22Rv1 (cell line): ENCODE measurements around the gene COL18A1.

ENCODE experiments used
- ZFX ChIP-seq: fragments of 450-650 bp; IDR thresholded peaks from 2 replicates; pipeline ENCODE4 v1.6.1; 2017; ENCODE audit warnings: antibody characterized with exemption, borderline replicate concordance
- TF ChIP-seq, protein P1 (sequence below): fragments of 450-650 bp; IDR thresholded peaks from 2 replicates; pipeline ENCODE4 v1.5.1; 2017; ENCODE audit warnings: mild to moderate bottlenecking

DNA sequence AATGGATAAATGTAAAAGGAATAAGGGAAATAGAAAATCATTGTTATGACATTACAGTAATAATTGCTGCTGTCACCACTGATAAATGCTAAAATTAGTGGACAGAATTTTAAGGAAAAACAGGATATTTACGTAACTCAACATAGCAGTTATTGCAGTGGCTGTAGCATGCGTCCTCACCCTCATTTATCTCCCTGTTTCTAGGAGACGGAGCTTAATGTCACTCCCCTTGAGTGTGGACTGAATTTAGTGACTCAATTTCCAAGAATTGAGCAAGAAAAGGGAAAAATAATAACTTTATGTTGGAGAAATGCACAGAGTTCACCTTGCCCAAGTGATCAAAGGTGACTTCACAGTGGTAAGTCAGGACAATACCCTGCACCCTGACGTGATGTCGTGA is 33.3 kb upstream of the COL18A1 start:
- TF ChIP-seq, protein P1, sequence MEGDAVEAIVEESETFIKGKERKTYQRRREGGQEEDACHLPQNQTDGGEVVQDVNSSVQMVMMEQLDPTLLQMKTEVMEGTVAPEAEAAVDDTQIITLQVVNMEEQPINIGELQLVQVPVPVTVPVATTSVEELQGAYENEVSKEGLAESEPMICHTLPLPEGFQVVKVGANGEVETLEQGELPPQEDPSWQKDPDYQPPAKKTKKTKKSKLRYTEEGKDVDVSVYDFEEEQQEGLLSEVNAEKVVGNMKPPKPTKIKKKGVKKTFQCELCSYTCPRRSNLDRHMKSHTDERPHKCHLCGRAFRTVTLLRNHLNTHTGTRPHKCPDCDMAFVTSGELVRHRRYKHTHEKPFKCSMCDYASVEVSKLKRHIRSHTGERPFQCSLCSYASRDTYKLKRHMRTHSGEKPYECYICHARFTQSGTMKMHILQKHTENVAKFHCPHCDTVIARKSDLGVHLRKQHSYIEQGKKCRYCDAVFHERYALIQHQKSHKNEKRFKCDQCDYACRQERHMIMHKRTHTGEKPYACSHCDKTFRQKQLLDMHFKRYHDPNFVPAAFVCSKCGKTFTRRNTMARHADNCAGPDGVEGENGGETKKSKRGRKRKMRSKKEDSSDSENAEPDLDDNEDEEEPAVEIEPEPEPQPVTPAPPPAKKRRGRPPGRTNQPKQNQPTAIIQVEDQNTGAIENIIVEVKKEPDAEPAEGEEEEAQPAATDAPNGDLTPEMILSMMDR = no peak
- no peak for TF ChIP-seq ZFX
